Measurements from ENCODE around the gene C18orf63. TPM values are rescaled to one million over a fixed set of nuclear protein-coding genes. Genes with fewer than 3 reads are reported as not detected.

Gene C18orf63
- total RNA-seq, 4 donors from 2014 or later: not detected

DNA sequence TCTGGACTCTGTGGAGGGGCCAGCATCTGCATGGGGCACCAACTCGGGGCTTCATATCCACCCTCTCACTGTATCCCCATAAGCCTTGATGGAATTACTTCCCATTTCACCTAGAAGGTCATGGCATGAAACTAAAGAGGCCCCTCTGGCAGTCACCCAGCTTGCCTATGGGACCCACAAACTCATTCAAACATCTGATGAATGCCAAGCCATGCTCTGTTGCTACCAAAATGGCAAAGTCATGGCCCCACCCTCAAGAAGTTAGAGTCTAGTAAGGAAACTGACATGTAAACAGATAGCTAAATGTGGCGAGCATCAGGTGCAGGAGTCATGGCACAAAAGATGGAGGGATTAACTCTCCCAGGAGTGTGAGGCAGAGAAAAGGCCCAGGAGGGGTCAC, 38.3 kb upstream of the C18orf63 start:
- TF ChIP-seq POLR2AphosphoS5 (IDR thresholded peaks at IDR 0.05): no peak
- TF ChIP-seq POLR2A (IDR thresholded peaks at IDR 0.05; ENCODE audit: low read depth): no peak
- TF ChIP-seq, protein P1, sequence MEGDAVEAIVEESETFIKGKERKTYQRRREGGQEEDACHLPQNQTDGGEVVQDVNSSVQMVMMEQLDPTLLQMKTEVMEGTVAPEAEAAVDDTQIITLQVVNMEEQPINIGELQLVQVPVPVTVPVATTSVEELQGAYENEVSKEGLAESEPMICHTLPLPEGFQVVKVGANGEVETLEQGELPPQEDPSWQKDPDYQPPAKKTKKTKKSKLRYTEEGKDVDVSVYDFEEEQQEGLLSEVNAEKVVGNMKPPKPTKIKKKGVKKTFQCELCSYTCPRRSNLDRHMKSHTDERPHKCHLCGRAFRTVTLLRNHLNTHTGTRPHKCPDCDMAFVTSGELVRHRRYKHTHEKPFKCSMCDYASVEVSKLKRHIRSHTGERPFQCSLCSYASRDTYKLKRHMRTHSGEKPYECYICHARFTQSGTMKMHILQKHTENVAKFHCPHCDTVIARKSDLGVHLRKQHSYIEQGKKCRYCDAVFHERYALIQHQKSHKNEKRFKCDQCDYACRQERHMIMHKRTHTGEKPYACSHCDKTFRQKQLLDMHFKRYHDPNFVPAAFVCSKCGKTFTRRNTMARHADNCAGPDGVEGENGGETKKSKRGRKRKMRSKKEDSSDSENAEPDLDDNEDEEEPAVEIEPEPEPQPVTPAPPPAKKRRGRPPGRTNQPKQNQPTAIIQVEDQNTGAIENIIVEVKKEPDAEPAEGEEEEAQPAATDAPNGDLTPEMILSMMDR (IDR thresholded peaks at IDR 0.05): no peak
- no peak for TF ChIP-seq EP300 (IDR thresholded peaks at IDR 0.05)
- no peak for DNase-seq (ENCODE audit: extremely low spot score)
- Histone ChIP-seq H3K4me1 (peaks cover 46 to 62% (median 55%) of the 10 kb centered on the region in 4 donors), H3K9me3 (no peaks in the 10 kb centered on the region), H3K27ac (replicated peaks in 1 of 4) (no peak overlapping the region), H3K4me3 (no peak overlapping the region), H3K36me3 (peaks cover 0 to 3% (median 0%) of the 10 kb centered on the region in 4 donors), H3K27me3 (no peaks in the 10 kb centered on the region)
- intact Hi-C loops (cut with DNase I): no loop called here
- 96% methylated on average over 2 of the region's 2 CpGs for WGBS

DNA sequence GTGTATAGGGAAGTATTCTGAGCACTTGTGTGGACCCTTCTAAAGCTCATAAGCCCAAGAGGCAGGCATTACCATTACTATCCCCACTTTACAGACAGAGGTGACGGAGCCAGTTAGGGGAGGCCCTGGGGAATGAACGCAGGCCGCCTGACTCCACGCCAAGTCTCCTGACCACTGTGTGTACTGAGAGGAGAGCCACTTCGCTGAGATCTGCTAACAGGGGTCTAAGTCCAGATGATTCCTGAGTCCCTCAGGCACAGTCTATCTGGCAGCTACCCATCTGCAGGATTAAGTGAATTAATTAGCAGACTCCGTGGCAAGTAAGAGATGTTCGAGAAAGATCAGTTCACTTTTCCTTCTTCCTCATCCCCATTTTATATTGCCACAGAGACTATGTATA, 37.6 kb upstream of the C18orf63 start:
- no peaks in the 10 kb centered on the region for H3K9me3 ChIP-seq
- TF ChIP-seq EP300 (IDR thresholded peaks at IDR 0.05): no peak
- no peak for TF ChIP-seq POLR2A (IDR thresholded peaks at IDR 0.05; ENCODE audit: low read depth)
- no peak for TF ChIP-seq POLR2AphosphoS5 (IDR thresholded peaks at IDR 0.05)
- TF ChIP-seq, protein P1 (IDR thresholded peaks at IDR 0.05): no peak
- H3K27ac ChIP-seq (replicated peaks in 1 of 4): no peak overlapping the region
- H3K36me3 ChIP-seq: peaks cover 0 to 3% (median 0%) of the 10 kb centered on the region in 4 donors
- intact Hi-C loops (cut with DNase I): no loop called here
- H3K4me3 ChIP-seq: no peak overlapping the region
- DNase-seq (ENCODE audit: extremely low spot score): no peak
- 91% methylated on average over 7 of the region's 7 CpGs for WGBS
- peaks cover 51 to 68% (median 61%) of the 10 kb centered on the region in 4 donors for H3K4me1 ChIP-seq
- H3K27me3 ChIP-seq: no peaks in the 10 kb centered on the region

GRCh38 chr18:74278983-74279382, 36.7 kb upstream of the C18orf63 start:
- TF ChIP-seq POLR2A (IDR thresholded peaks at IDR 0.05; ENCODE audit: low read depth) (no peak), EP300 (IDR thresholded peaks at IDR 0.05) (no peak), POLR2AphosphoS5 (IDR thresholded peaks at IDR 0.05) (no peak)
- TF ChIP-seq, protein P1 (IDR thresholded peaks at IDR 0.05): no peak
- Histone ChIP-seq H3K9me3 (no peaks in the 10 kb centered on the region), H3K4me3 (no peak overlapping the region), H3K36me3 (peaks cover 0 to 3% (median 0%) of the 10 kb centered on the region in 4 donors), H3K4me1 (peaks cover 51 to 69% (median 62%) of the 10 kb centered on the region in 4 donors), H3K27me3 (no peaks in the 10 kb centered on the region), H3K27ac (replicated peaks in 1 of 4) (no peak overlapping the region)
- 95% methylated on average over 7 of the region's 7 CpGs for WGBS
- intact Hi-C loops (cut with DNase I): no loop called here
- no peak for DNase-seq (ENCODE audit: extremely low spot score)

DNA sequence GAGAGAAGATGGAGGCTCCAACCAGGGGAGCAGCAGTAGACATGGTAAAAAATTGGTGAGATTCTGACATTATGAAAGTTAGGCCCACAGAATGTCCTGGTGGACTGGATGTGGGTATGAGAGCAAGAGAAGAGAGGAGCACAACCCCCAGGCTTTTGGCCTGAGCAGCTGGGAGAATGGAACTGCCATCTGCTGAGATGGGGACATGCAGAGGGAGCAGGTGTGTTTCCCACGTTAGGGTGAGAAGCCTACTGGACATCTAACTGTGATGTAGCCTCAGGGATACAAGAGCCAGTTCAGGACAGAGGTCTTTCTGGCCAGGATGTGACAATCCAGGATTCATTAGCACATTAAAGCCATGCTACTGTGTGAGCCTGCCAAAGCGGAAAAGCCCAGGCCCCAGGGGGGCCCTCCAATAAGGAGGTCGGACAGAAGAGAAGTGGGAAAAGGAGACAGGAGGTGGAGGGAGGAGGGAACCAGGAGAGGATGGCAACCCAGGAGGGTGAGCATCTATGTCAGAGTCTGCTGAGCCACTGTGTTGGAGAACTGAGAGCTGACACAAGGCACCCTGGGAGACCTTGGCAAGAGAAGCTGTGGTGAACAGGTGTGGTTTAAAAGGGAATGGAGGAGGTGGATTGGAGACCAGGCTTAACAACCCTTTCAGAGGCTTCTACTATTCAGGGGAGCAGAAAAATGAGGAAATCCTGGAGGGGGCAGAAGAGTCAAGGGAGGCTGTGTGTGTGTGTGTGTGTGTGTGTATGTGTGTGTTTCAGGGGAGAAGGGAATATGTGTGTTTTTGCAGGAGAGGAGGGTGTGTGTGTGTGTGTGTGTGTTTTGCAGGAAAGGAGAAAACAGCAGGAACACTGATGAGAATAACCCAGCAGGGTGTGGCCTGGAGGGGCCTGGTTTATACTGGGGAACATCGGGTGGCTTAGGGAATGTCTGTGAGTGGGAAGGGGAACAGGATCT, 34.3 kb upstream of the C18orf63 start:
- Histone ChIP-seq H3K36me3 (peaks cover 0 to 3% (median 0%) of the 10 kb centered on the region in 4 donors), H3K4me1 (peaks cover 67 to 78% (median 74%) of the 10 kb centered on the region in 4 donors), H3K27ac (replicated peaks in 1 of 4) (peak overlapping the region in 1 of 4 donors; percentile 21), H3K4me3 (no peak overlapping the region), H3K9me3 (no peaks in the 10 kb centered on the region), H3K27me3 (no peaks in the 10 kb centered on the region)
- peak; percentile 68 for DNase-seq (ENCODE audit: extremely low spot score)
- TF ChIP-seq EP300 (IDR thresholded peaks at IDR 0.05): no peak
- TF ChIP-seq POLR2A (IDR thresholded peaks at IDR 0.05; ENCODE audit: low read depth): no peak
- no peak for TF ChIP-seq POLR2AphosphoS5 (IDR thresholded peaks at IDR 0.05)
- TF ChIP-seq, protein P1 (IDR thresholded peaks at IDR 0.05): no peak
- intact Hi-C loops (cut with DNase I): no loop called here
- 74% methylated on average over 4 of the region's 4 CpGs for WGBS
